Measurements from ENCODE around the gene ELK3. TPM values are rescaled to one million over a fixed set of nuclear protein-coding genes. Genes with fewer than 3 reads are reported as not detected.
A peak's percentile ranks its signal among the peaks of the same experiment; 100 is the strongest.

Gene ELK3
- total RNA-seq, 3 donors from 2014 or later (not counting 1 experiment from before 2014, with no cell fraction given): 17.8 to 28.8 (median 20.9) TPM

GRCh38 chr12:96233939-96234461 lies 39.8 kb downstream of the ELK3 start:
- H3K27me3 Mint-ChIP-seq (ENCODE audit: low read depth in 2 of 2): no peaks in the 10 kb centered on the region

GRCh38 chr12:96234591-96235483 lies 40.7 kb downstream of the ELK3 start:
- no peak overlapping the region for H3K4me3 Mint-ChIP-seq
- Histone ChIP-seq H3K4me3 (ENCODE audit: low read length) (no peak overlapping the region), H3K27me3 (ENCODE audit: control insufficient read depth, insufficient read depth, low read length) (no peaks in the 10 kb centered on the region), H3K27ac (ENCODE audit: low read length) (no peak overlapping the region), H3K4me1 (ENCODE audit: control insufficient read depth, insufficient read depth, low read length) (peaks cover 48% of the 10 kb centered on the region), H3K36me3 (ENCODE audit: control insufficient read depth, insufficient read depth, low read length) (peaks cover 2% of the 10 kb centered on the region), H3K9me3 (ENCODE audit: control insufficient read depth, insufficient read depth, low read length) (no peaks in the 10 kb centered on the region)
- ATAC-seq (no peak), DNase-seq (no peak)
- peak overlapping the region; percentile 31 to 87 for H3K27ac Mint-ChIP-seq
- peaks cover 48 to 61% of the 10 kb centered on the region in 2 donors for H3K4me1 Mint-ChIP-seq
- intact Hi-C loops (cut with micrococcal nuclease): no loop called here
- no peaks in the 10 kb centered on the region for H3K36me3 Mint-ChIP-seq
- no peaks in the 10 kb centered on the region for H3K27me3 Mint-ChIP-seq (ENCODE audit: low read depth in 2 of 2)
- WGBS (ENCODE audit: insufficient coverage): 93% methylated on average over 21 of the region's 22 CpGs
- no peak for TF ChIP-seq CTCF (IDR thresholded peaks at IDR 0.05)
- H3K9me3 Mint-ChIP-seq: no peaks in the 10 kb centered on the region

More at GRCh38 chr12:96233939-96234461, 39.8 kb downstream of the ELK3 start:
- Mint-ChIP-seq H3K4me1 (peaks cover 40 to 53% of the 10 kb centered on the region in 2 donors), H3K36me3 (no peaks in the 10 kb centered on the region), H3K27ac (no peak overlapping the region), H3K4me3 (no peak overlapping the region), H3K9me3 (no peaks in the 10 kb centered on the region)
- Histone ChIP-seq H3K4me1 (ENCODE audit: control insufficient read depth, insufficient read depth, low read length) (peaks cover 41% of the 10 kb centered on the region), H3K27me3 (ENCODE audit: control insufficient read depth, insufficient read depth, low read length) (no peaks in the 10 kb centered on the region), H3K36me3 (ENCODE audit: control insufficient read depth, insufficient read depth, low read length) (peaks cover 2% of the 10 kb centered on the region), H3K27ac (ENCODE audit: low read length) (no peak overlapping the region), H3K9me3 (ENCODE audit: control insufficient read depth, insufficient read depth, low read length) (no peaks in the 10 kb centered on the region), H3K4me3 (ENCODE audit: low read length) (no peak overlapping the region)
- intact Hi-C loops (cut with micrococcal nuclease): no loop called here
- no peak for TF ChIP-seq CTCF (IDR thresholded peaks at IDR 0.05)
- WGBS (ENCODE audit: insufficient coverage): 98% methylated on average over 15 of the region's 15 CpGs
- ATAC-seq (no peak), DNase-seq (no peak)

GRCh38 chr12:96235484-96235826 lies 41.3 kb downstream of the ELK3 start:
- peaks cover under 1% of the 10 kb centered on the region for H3K36me3 ChIP-seq (ENCODE audit: control insufficient read depth, insufficient read depth, low read length)
- H3K9me3 Mint-ChIP-seq: no peaks in the 10 kb centered on the region
- H3K4me1 ChIP-seq (ENCODE audit: control insufficient read depth, insufficient read depth, low read length): peaks cover 55% of the 10 kb centered on the region
- no peak for TF ChIP-seq CTCF (IDR thresholded peaks at IDR 0.05)
- no peaks in the 10 kb centered on the region for H3K9me3 ChIP-seq (ENCODE audit: control insufficient read depth, insufficient read depth, low read length)
- intact Hi-C loops (cut with micrococcal nuclease): no loop called here
- no peak for DNase-seq
- no peak overlapping the region for H3K27ac ChIP-seq (ENCODE audit: low read length)
- H3K27ac Mint-ChIP-seq: peak overlapping the region; percentile 31 to 87
- ATAC-seq: peak in 1 of 3 donors; percentile 14
- H3K4me1 Mint-ChIP-seq: peaks cover 54 to 67% of the 10 kb centered on the region in 2 donors
- WGBS (ENCODE audit: insufficient coverage): 46% methylated on average over 3 of the region's 5 CpGs
- H3K4me3 ChIP-seq (ENCODE audit: low read length): no peak overlapping the region
- no peaks in the 10 kb centered on the region for H3K27me3 ChIP-seq (ENCODE audit: control insufficient read depth, insufficient read depth, low read length)
- H3K36me3 Mint-ChIP-seq: no peaks in the 10 kb centered on the region
- no peak overlapping the region for H3K4me3 Mint-ChIP-seq
- no peaks in the 10 kb centered on the region for H3K27me3 Mint-ChIP-seq (ENCODE audit: low read depth in 2 of 2)

Data from natural killer cell (primary cell).